ENCODE data around the gene HLA-E. TPM values are rescaled to one million over a fixed set of nuclear protein-coding genes. Genes with fewer than 3 reads are reported as not detected.

HLA-E gene
- total RNA-seq, 1 donor from 2014 or later = 618 TPM

Other genes with a start within 250 kb of the HLA-E start
- 10.1 TPM for gene TRIM39, start 162.6 kb upstream of the HLA-E start, total RNA-seq
- 152 TPM for gene RPP21, start 144.4 kb upstream of the HLA-E start, total RNA-seq
- gene GNL1, start 67.0 kb downstream of the HLA-E start, total RNA-seq = 24.1 TPM
- gene PRR3, start 67.8 kb downstream of the HLA-E start, total RNA-seq = 5.9 TPM
- gene ABCF1, start 81.9 kb downstream of the HLA-E start, total RNA-seq = 29.5 TPM
- gene PPP1R10, start 127.7 kb downstream of the HLA-E start, total RNA-seq = 52.5 TPM
- gene MRPS18B, start 128.3 kb downstream of the HLA-E start, total RNA-seq = 21.6 TPM
- gene ATAT1, start 137.4 kb downstream of the HLA-E start, total RNA-seq = 13.3 TPM
- gene C6orf136, start 157.6 kb downstream of the HLA-E start, total RNA-seq = 15.7 TPM
- gene DHX16, start 183.5 kb downstream of the HLA-E start, total RNA-seq = 24.8 TPM
- 42.5 TPM for gene PPP1R18, start 197.1 kb downstream of the HLA-E start, total RNA-seq
- 6.1 TPM for gene NRM, start 201.5 kb downstream of the HLA-E start, total RNA-seq
- 12.3 TPM for gene MDC1, start 227.8 kb downstream of the HLA-E start, total RNA-seq
- 293 TPM for gene TUBB, start 230.8 kb downstream of the HLA-E start, total RNA-seq

Measured in vagina (tissue), 1 donor.